Kidney capillary endothelial cell (primary cell): ENCODE measurements around the gene BRD3OS.
A peak's percentile ranks its signal among the peaks of the same experiment; 100 is the strongest.

Experiments
- DNase-seq: peaks from one replicate; pipeline ENCODE4 v3.0.0-alpha.2; 2018; ENCODE audit warnings: low spot score

The BRD3OS gene

GRCh38 chr9:134004881-134005280 is 20.4 kb upstream of the BRD3OS start:
- no peak for DNase-seq

- no peak for DNase-seq
Measured at GRCh38 chr9:134005381-134005780, 19.9 kb upstream of the BRD3OS start.

- DNase-seq: no peak
Measured at GRCh38 chr9:134007150-134007549, 18.1 kb upstream of the BRD3OS start.

- DNase-seq: no peak
Measured at GRCh38 chr9:134007571-134007970, 17.7 kb upstream of the BRD3OS start.

- DNase-seq: no peak
Measured at GRCh38 chr9:134010310-134011173, 14.7 kb upstream of the BRD3OS start.

GRCh38 chr9:134011401-134011800 is 13.9 kb upstream of the BRD3OS start:
- no peak for DNase-seq

- DNase-seq: no peak
Measured at GRCh38 chr9:134014946-134015345, 10.3 kb upstream of the BRD3OS start.

GRCh38 chr9:134024214-134024792 is 978 bp upstream of the BRD3OS start:
- no peak for DNase-seq

GRCh38 chr9:134025606-134026541 is 593 bp downstream of the BRD3OS start:
- DNase-seq: peak; percentile 23

- DNase-seq: no peak
Measured at GRCh38 chr9:134026581-134026980, 1.3 kb downstream of the BRD3OS start.

- DNase-seq: no peak
Measured at GRCh38 chr9:134026981-134027380, 1.7 kb downstream of the BRD3OS start.

- DNase-seq: no peak
Measured at GRCh38 chr9:134027561-134027960, 2.3 kb downstream of the BRD3OS start.

- DNase-seq: no peak
Measured at GRCh38 chr9:134028076-134028475, 2.8 kb downstream of the BRD3OS start.

- DNase-seq: no peak
Measured at GRCh38 chr9:134028575-134029247, 3.4 kb downstream of the BRD3OS start.

GRCh38 chr9:134029248-134030226 is 4.3 kb downstream of the BRD3OS start:
- DNase-seq: no peak

- DNase-seq: peak; percentile 71
Measured at GRCh38 chr9:134030821-134031470, 5.7 kb downstream of the BRD3OS start.

GRCh38 chr9:134031783-134032182 is 6.5 kb downstream of the BRD3OS start:
- DNase-seq: no peak

- no peak for DNase-seq
Measured at GRCh38 chr9:134032456-134033222, 7.4 kb downstream of the BRD3OS start.

- DNase-seq: no peak
Measured at GRCh38 chr9:134033516-134034214, 8.4 kb downstream of the BRD3OS start.
